Gastrocnemius medialis (tissue), 4 donors: ENCODE measurements around the gene KYNU. TPM values are rescaled to one million over a fixed set of nuclear protein-coding genes. Genes with fewer than 3 reads are reported as not detected.

ENCODE experiments used
- ATAC-seq, 2 donors: fragments of 150-250 bp; one replicate each; pipeline ENCODE4 v1.9.1; 2016
- DNase-seq, 2 donors: peaks; one replicate each; pipeline ENCODE4 v3.0.0-alpha.2; 2019
- H3K27ac ChIP-seq, 4 donors: fragments of 200-600 bp; sonication (generic); 1 replicate in 1 of 4; 2 replicates in 3 of 4; pipeline ENCODE4 v1.5.1; 2016 to 2018; ENCODE audit warnings: mild to moderate bottlenecking in 2 of 4, moderate library complexity in 1 of 4
- H3K27me3 ChIP-seq, 3 donors: fragments of 200-600 bp; sonication (generic) in 2 of 3; 1 replicate in 1 of 3; 2 replicates in 2 of 3; pipeline versions ENCODE4 v1.5.1 to v1.6.0; 2016 to 2019; ENCODE audit warnings: mild to moderate bottlenecking in 1 of 3, moderate library complexity in 1 of 3
- H3K36me3 ChIP-seq, 2 donors: fragments of 200-600 bp; sonication (generic) in 1 of 2; one replicate each; pipeline ENCODE4 v1.5.1; 2017 to 2018
- H3K4me1 ChIP-seq, 2 donors: fragments of 200-600 bp; sonication (generic) in 1 of 2; one replicate each; pipeline ENCODE4 v1.5.1; 2016 to 2017; ENCODE audit warnings: mild to moderate bottlenecking in 2 of 2
- H3K4me3 ChIP-seq, 4 donors: fragments of 200-600 bp; sonication (generic) in 3 of 4; 1 replicate in 1 of 4; 2 replicates in 3 of 4; pipeline ENCODE4 v1.5.1; 2016 to 2019; ENCODE audit warnings: mild to moderate bottlenecking in 2 of 4
- H3K9me3 ChIP-seq, 3 donors: fragments of 200-600 bp; sonication (generic) in 2 of 3; 1 replicate in 1 of 3; 2 replicates in 2 of 3; pipeline ENCODE4 v1.5.1; 2016 to 2019
- CTCF ChIP-seq, 5 experiments: fragments of 450-650 bp in 3 of 5; fragments of 200-600 bp in 2 of 5; sonication (generic) in 2 of 5; IDR thresholded peaks in 4 of 5; conservative IDR thresholded peaks in 1 of 5; 1 replicate in 4 of 5; 2 replicates in 1 of 5; pipeline ENCODE4 v1.5.1; 2016 to 2019; ENCODE audit warnings: antibody characterized with exemption in 5 of 5, mild to moderate bottlenecking in 3 of 5, moderate library complexity in 3 of 5
- POLR2A ChIP-seq, 2 donors: fragments of 450-650 bp; IDR thresholded peaks; one replicate each; pipeline ENCODE4 v1.6.1; 2017; ENCODE audit warnings: antibody characterized with exemption in 2 of 2, mild to moderate bottlenecking in 2 of 2, moderate library complexity in 2 of 2
- in situ Hi-C, 4 donors: fragments of 200-750 bp; cut with MboI; loops; one replicate each; pipeline versions ENCODE4 v1.15.0 to v1.8.0; 2017; ENCODE audit warnings: low sequenced_read_pairs in 4 of 4
- intact Hi-C: fragments of 100-400 bp; cut with DNase I; formaldehyde crosslinking; loops from one replicate; pipeline ENCODE4 v1.15.1; 2023; ENCODE audit warnings: low total_unique reads
- total RNA-seq, 4 donors: library from RNA; depleted of rRNA; stranded (reverse); fragments of >200 nt; gene quantifications; one replicate each; pipeline versions ENCODE4 v1.1.0 to v1.2.3, GENCODE V29; 2016

The KYNU gene
- total RNA-seq, 4 donors from 2014 or later: 0.46 to 2.0 (median 0.61) TPM; not detected in 1

- no peak for TF ChIP-seq POLR2A (IDR thresholded peaks at IDR 0.05)
- TF ChIP-seq CTCF (IDR thresholded peaks at IDR 0.05 in 4 of 5, conservative IDR thresholded peaks at IDR 0.05 in 1 of 5): no peak
- intact Hi-C loops: no loop called here
- Histone ChIP-seq H3K36me3 (no peaks in the 10 kb centered on the region), H3K4me1 (no peaks in the 10 kb centered on the region), H3K27ac (no peak overlapping the region), H3K27me3 (no peaks in the 10 kb centered on the region), H3K9me3 (no peaks in the 10 kb centered on the region), H3K4me3 (no peak overlapping the region)
- ATAC-seq: no peak
- in situ Hi-C loops: no loop called here
- DNase-seq: no peak
These were observed 79.7 kb downstream of the KYNU start for GRCh38 chr2:142957144-142957543.

- DNase-seq: no peak
- Histone ChIP-seq H3K4me1 (no peaks in the 10 kb centered on the region), H3K9me3 (no peaks in the 10 kb centered on the region), H3K27me3 (no peaks in the 10 kb centered on the region), H3K36me3 (no peaks in the 10 kb centered on the region), H3K4me3 (no peak overlapping the region), H3K27ac (no peak overlapping the region)
- TF ChIP-seq POLR2A (IDR thresholded peaks at IDR 0.05) (no peak), CTCF (IDR thresholded peaks at IDR 0.05 in 4 of 5, conservative IDR thresholded peaks at IDR 0.05 in 1 of 5) (no peak)
- in situ Hi-C loops (no loop called here), intact Hi-C loops (no loop called here)
- no peak for ATAC-seq
These were observed 83.7 kb downstream of the KYNU start for GRCh38 chr2:142961202-142961601.

GRCh38 chr2:142965443-142965842 lies 88.0 kb downstream of the KYNU start:
- Histone ChIP-seq H3K27ac (no peak overlapping the region), H3K4me3 (no peak overlapping the region), H3K4me1 (no peaks in the 10 kb centered on the region), H3K36me3 (no peaks in the 10 kb centered on the region), H3K27me3 (no peaks in the 10 kb centered on the region), H3K9me3 (no peaks in the 10 kb centered on the region)
- no peak for DNase-seq
- no peak for ATAC-seq
- in situ Hi-C loops: no loop called here
- TF ChIP-seq CTCF (IDR thresholded peaks at IDR 0.05 in 4 of 5, conservative IDR thresholded peaks at IDR 0.05 in 1 of 5): no peak
- no peak for TF ChIP-seq POLR2A (IDR thresholded peaks at IDR 0.05)
- intact Hi-C loops: no loop called here

GRCh38 chr2:142966284-142966683 lies 88.8 kb downstream of the KYNU start:
- DNase-seq: no peak
- H3K27ac ChIP-seq: no peak overlapping the region
- no peaks in the 10 kb centered on the region for H3K9me3 ChIP-seq
- no peaks in the 10 kb centered on the region for H3K36me3 ChIP-seq
- no peak overlapping the region for H3K4me3 ChIP-seq
- no peaks in the 10 kb centered on the region for H3K27me3 ChIP-seq
- intact Hi-C loops: no loop called here
- TF ChIP-seq CTCF (IDR thresholded peaks at IDR 0.05 in 4 of 5, conservative IDR thresholded peaks at IDR 0.05 in 1 of 5) (no peak), POLR2A (IDR thresholded peaks at IDR 0.05) (no peak)
- no peaks in the 10 kb centered on the region for H3K4me1 ChIP-seq
- no peak for ATAC-seq
- in situ Hi-C loops: no loop called here

- H3K4me1 ChIP-seq: no peaks in the 10 kb centered on the region
- no peak overlapping the region for H3K4me3 ChIP-seq
- in situ Hi-C loops (no loop called here), intact Hi-C loops (no loop called here)
- no peaks in the 10 kb centered on the region for H3K9me3 ChIP-seq
- no peak for ATAC-seq
- H3K36me3 ChIP-seq: no peaks in the 10 kb centered on the region
- H3K27me3 ChIP-seq: no peaks in the 10 kb centered on the region
- H3K27ac ChIP-seq: no peak overlapping the region
- no peak for DNase-seq
- no peak for TF ChIP-seq CTCF (IDR thresholded peaks at IDR 0.05 in 4 of 5, conservative IDR thresholded peaks at IDR 0.05 in 1 of 5)
- no peak for TF ChIP-seq POLR2A (IDR thresholded peaks at IDR 0.05)
These were observed 89.6 kb downstream of the KYNU start for GRCh38 chr2:142967060-142967459.
